Measurements from ENCODE around the gene CYB5A.

Gene CYB5A

DNA sequence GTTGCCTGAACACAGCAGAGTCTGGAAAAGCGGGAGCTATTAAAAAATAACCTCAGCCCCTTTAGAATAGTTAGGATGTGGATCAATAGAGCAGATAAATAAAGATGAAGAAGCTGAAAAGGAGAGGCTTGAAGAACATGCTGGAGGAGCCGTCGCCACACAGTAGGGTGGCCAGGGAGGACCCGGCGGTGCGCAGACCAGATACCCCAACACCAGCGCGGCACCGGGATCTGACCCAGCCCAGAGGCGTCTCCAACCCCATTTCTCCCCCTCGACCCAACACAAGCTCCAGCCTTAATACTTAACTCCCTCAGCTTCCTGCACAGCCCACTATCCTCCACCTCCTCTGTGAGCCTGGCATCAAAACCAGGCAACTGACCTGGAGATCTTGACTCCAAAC lies 16.0 kb downstream of the CYB5A start:
- no peak for DNase-seq

DNA sequence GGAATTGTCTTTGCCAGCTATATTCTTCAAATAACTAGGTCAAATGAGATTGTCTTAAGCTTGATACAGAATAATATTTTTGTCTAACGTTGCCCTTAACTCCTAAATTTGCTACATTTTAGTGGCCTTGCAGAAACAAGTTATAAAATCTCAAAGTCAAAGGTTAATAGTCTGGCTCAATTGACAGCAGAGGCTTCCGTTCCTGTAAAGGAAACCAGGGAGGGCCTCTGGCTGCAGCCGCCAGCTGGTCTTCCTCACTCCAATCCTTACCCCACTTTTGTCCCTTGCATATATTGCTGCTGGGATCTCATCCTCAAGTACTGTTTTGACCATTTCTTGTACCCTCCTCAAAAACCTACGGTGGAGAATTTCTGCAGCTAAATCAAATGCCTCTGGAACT lies 17.1 kb downstream of the CYB5A start:
- DNase-seq = no peak

DNA sequence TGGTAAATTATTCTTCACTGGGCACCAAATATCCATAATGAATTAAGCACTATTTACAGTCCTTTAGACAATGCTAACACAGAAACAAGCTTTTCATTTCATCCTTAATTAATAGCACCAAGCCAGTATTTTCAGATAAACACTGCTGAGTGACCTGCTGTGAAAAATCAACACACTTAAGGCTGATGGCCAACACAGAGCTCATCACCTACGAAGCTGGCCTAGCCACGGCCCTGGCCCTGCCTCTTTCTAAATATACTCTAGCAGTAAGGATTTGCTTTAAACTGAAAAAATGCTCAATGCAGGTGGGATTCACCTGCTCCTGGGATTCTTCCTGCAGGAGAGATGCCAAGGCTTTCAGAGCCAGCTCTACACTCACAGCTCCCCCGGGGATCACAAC lies 18.4 kb downstream of the CYB5A start:
- no peak for DNase-seq

DNA sequence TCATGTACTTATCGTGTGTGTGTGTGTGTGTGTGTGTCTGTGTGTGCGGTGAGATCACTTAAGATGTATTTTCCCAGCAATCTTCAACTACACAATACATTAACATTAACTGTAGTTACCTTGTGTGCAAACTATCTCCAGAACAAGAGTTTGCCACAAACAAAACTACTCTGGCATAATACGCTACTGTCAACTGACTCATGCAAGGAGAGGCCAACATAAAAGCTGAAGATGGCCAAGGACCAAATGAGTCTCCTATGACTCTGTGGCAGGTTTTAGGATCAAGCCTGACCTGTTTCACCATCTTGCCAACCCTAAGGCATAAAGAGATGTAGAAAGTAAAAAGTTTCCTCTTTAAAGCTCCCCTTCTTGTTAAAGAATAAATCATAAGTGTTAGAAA lies 20.1 kb downstream of the CYB5A start:
- no peak for DNase-seq

DNA sequence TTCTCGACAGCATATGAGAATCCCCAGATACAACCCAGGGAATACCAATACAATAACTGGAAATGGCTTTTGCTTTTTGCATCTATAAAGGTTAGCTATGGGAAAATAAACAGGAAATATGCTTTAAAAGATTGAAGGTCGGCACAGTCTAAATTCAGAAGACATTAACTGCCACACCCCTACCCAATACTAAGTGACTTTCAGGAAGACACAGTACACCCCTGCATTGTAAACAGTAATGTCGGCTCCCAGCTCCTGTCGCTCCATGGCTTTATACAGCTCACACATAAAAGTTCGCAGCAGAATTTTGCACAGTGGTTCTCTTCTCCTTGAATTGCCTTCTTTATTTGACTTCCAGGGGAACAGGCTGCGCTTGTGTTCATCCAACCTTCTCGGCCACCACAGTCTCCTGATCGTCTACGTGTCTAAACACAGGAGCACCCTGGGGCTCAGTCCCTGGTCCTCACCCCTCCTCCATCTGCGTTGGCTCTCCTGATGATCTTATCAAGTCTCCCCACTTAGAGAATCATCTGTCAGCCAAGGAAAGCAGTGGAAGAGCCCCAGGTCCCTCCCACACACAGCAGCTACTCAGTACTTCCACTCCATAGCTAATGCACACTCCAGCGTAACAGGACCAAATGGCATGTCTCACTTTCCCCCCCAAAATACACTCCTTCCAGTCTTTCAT lies 22.7 kb downstream of the CYB5A start:
- DNase-seq = no peak

DNA sequence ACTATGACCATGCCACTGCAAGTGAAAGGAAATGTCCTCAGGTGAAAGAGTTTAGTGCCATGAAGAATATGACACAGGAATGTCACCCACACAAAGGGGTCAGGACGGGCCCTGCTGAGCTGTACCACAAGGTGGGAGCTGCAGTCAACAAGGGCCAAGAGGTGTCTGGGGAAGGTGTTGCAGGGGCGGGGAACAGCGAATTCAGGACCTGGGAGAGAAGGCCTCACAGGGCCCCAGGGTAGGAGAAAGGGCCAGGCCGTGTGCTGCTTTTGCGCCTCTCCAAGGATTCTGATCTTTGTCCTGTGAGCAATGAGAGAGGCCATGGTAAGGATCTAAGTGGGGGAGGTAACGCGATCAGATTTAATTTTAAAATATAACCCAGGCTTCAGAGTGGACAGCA lies 23.6 kb downstream of the CYB5A start:
- no peak for DNase-seq

DNA sequence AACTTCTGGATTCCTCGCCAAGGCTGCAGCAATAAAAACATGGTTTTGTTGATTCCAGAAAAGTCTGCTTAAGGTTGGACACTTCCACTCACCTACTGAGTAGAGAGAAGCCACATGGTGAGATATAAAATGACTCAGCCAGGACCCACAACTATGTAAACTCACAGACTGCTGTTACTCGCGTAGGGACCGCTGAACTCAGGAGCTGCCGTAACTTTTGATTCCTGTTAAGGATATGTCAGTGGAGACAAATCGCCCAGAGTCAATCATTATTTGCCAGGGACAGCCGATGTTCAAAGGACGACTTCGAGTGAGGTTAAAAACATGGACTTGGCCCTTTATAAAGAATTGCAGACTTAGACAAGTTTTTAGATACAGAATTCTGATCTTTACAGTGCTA lies 25.6 kb downstream of the CYB5A start:
- no peak for DNase-seq

DNA sequence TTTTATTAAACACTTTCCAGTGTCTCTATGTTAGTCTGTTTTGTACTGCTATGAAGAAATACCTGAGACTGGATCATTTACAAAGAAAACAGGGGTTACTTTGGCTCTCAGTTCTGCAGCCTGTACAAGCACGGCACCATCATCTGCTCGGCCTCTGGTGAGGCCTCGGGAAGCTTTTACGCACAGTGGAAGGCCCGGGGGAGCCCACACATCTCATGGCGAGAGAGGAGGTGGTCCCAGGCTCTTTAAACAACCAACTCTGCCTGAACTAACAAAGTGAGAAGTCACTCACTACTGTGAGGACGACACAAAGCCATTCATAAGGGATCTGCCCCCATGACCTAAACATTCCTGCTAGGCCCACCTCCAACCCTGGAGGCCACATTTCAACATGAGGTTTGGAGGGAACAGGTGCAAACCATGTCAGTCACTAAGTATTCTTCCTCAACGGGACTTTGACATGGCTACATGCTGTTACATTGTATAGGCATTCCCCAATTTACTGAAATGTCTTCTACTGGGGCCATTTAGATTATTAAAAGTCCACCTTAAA lies 26.1 kb downstream of the CYB5A start:
- no peak for DNase-seq

DNA sequence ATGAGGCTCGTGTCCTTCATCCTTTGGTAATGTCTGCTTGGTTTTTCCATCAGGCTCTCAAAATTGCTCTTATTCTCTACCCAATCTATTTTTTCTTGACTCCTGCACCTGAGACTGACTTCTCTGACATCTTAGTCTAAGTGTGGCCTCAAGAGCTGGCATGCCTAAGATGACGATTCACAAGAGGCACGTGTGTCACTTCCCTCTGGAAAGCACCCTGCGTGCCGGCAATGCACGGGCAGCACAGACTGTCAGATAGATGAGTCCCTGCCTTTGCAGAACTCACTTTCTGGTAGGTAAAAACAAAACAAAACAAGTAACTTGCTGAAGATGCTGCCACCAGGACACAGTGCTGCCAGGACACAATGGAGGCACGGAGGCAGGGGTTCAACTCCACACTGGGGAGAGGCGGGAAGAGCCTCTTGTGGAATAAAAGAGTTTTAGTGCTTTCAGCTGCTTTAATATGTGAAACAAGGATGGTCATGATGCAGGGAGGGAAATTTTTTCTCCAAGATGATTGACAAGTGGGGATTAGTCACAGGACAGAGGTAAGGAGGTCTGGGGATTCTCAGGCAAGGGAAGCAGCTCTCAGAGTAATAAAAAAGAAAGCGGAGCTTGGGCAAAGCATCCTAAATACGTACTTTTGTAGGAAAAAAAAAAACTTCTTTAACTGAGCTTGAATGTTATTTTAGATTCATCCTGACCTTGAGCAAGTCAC lies 27.3 kb downstream of the CYB5A start:
- DNase-seq = no peak

DNA sequence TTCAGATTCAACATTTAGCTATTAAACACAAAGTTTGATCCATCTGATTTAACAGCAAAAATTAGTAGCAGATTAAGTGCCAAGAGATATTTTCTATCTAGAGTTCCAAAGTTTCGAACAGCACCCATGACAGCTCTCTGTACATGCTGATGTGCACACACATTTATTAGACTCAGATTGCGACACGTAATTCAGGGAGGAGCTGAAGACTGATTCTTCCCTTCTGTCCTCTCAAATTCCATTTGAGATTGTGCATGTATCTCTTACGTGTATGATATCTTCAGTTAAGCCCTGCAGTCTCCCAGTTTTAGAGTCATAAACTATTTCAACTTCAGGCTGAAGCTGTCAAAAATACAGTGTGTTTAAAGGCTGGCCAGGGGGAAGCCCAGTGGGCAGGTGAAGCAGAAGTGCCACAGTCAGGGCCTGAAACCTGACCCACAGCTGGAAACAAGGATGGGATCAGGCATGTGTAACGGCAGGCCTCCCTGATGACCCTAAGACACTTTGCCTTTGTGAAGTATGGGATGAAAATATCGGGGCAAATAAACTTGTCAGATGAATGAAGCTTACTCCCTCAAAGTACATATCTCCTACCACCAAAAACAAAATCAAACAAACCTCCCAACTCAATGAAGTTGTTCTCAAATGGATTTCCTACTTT lies 30.6 kb downstream of the CYB5A start:
- DNase-seq = no peak

DNA sequence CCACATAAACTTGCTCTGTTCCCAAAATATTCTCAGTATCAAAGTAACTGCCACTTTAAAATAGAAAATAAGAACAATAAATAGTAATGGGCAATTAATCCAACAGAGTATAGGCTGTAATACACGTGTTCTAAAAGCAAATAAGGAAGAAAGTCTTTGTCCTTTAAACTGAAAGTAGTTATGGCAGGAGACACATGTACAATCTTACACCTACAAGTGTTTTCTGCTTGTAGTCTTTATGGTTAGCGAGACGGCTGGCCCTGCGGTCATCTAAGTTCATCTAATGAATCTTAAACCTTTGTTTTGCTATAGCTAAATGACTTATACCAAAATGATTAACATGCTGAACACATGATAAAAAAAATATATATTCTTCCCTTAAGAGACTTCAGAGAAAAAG lies 32.4 kb downstream of the CYB5A start:
- no peak for DNase-seq

DNA sequence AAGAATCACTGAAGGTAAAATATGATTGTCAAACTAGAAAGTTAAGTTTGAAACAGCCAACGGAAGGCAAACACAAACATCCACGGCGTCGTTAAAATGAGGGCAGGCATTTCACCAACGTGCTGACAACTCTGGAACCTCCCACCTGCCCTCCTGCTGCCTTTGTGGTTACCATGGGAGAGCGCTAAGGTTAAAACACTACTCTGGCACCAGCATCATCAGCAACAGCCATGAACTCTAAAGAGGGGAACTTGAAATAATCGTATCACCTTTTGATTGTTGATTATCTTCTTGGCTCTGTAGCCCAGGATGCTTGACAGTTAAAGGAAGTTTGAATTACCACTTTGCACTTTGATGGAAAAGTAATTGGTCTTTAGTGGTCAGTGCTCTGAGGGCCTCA lies 34.7 kb downstream of the CYB5A start:
- DNase-seq = no peak

DNA sequence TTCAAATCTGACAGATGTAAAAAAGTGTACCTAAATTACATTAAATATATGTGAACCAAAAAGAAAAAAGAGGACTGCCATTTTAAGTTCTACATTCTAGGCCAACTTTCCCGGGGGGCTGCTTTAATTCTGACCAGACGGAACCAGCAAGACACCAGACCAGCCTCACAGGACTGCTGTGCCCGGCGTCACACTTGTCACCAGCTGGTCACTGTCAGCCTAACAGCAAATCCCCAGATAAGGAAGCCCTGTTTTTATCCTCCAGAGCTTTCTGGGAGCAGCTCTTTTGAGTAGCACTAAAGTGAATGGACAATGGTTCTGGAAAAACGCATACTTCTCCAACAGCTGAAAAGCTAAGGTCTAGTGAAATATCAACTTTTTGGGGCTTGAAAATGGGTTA lies 35.6 kb downstream of the CYB5A start:
- no peak for DNase-seq

DNA sequence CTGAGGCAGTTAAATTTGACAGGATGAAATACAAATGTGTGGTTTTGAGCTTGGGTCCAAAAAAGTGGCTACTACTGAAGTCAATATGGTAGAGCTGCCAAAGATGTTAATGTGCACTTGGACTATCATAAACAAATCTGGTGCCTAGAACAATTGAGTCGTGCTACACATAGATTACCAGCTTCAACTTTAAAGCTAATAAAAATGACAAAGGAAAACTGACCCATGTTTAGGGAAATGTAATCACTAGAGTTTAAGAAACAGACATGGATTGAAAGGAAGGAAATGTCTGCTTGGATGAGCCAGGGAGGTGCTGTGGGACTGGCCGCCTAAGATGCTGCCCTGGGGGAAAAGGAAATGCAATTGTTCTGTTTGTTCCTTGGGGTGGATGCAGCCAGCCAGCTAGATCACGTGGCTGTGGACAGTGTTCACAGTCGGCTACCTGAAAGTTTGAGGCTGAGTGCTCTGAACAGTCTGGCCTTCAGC lies 36.6 kb downstream of the CYB5A start:
- no peak for DNase-seq

DNA sequence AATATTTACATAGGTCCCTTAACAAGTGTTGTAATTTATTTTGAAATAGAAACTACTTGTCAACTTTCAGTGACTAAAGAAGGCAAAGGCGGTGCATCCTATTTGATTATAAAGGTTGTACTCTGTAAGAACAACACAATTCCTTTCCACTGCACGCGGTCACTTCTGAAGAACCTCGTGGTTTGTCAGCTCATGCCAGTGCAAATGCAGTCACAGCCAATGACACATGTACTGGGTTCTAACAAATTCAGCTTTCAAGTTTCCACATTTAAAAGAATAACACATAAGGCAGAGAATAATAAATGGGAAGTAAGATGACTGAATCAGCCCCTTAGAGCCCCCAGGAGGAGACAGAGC lies 39.7 kb downstream of the CYB5A start:
- no peak for DNase-seq

DNA sequence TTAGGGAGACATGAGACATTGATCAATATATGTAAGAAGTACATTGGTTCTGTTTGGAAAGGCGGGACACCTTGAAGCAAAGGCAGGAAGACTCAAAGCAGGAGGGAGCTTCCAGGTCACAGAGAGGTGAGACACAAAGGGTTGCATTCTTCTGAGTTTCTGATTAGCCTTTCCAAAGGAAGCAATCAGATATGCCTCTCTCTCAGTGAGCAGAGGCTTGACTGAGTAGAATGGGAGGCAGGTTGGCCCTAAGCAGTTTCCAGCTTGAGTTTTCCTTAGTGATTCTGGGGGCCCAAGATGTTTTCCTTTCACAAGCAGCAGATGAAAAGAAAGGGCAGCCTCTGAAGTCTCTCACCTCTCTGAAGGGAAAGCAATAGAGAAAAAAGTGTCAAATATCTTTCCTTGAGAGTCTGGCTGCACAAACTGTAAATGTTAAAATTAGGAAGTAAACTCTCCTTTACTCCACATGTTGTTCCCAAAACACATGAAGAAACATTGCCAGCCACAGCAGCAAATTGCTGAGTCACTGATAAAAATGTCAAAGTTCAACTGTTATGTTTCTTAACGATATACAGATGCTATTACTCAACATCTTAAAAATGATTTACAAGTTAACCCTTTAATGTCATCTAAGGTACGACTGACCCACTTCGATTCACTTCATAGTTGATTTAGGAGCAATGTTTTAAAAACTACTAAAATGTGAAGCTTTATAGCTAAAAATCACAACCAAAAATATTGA lies 40.3 kb downstream of the CYB5A start:
- DNase-seq = no peak

DNA sequence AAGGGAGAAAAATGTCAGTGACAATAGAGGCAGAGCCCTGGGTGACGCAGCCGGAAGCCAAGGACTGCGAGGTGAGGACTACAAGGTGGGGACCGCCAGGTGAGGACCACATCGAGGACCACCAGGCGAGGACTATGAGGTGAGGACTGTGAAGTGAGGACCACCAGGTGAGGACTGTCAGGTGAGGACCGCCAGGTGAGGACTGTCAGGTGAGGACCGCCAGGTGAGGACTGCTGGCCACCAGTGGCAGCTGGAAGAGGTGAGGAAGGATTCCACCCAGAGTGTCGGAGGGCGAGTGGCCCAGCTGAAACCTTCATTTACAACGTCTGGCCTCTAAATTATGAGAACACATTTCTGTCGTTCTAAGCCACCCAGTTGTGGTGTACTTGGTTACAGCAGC lies 41.6 kb downstream of the CYB5A start:
- DNase-seq = no peak

DNA sequence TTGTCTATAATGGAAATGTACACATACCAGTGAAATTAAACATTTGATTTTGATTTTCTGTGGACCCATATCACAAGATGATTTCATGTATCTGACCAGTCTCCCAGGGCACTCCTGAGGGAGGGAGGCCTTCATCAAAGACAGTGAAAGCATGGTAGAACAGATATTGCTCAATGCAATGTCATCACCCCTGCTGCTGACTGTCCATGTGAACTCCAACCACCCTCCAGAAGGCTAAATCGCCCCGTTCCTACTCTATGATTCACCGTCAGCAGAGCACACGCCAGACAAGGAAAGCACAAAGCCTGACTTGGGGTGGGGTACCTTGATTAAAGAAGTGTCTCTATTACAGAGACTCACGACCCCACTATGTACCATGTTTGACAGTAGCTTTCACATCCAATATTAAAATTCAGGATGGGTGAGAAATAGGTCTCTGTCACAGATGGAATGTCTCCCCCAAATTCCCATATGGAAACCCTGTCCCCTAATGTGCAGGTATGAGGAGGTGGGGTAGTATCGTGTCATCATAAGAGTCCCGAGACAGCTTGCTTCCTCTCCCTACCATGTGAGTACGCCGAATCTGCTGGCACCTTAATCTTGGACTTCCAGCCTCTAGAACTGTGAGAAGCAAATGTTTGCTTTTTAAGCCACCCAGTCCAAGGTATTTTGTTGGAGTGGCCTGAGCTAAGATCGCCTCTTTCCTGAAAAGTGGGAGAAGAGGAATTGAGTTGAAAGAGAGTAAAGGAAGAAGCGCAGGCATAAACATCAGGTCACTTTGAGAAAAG lies 42.4 kb downstream of the CYB5A start:
- DNase-seq = no peak

DNA sequence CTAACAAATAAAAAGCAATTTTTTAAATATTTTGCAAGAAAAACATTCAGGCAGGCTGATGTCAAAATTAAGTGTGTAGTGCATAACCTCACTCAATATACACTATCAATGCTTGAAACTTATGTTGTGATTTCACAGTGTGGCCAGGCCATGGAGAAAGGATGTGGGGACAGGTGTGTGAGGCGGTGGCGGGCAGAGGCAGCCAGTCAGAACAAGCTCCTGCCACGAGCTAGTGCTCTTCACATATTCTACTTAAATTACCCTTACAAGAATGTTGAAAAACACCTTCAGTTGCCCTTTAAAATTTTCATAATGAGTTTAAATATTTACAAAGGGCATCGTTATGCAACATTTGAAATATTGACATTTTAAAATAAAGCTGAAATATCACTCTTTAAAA lies 43.2 kb downstream of the CYB5A start:
- no peak for DNase-seq

DNA sequence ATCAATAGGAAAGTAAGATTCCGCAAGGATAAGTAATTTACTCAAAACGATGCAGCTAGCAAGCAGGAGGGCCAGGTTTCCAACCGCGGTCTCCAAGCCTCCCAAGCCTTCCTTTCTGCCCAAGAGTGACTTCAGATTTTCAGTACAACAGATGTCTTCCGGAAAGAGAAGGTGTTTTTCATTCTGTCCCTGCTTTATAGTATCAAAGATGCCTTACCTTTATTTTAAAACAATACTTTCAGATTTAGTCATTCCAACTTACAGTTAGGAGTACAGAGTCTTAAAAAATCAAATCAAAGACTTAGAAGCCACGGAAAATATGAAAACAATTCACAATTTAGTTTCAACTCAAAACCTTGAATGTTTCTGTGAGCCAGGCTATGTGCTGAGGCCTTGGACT lies 43.6 kb downstream of the CYB5A start:
- no peak for DNase-seq

DNA sequence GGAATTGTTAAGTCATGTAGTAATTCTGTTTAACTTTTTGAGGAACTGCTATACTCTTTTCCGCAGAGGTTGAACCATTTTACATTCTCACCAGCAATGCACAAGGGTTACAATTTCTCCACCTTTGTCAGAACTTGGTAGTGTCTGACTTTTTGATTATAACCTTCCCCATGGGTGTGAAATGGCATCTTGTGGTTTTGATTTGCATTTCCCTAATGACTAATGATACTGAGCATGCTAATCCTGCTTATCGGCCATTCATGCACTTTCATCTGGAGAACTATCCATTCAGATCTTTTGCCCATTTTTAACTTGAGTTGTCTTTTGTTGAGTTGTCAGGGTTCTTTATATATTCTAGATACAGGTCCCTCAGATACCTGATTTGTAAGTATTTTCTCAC lies 47.2 kb downstream of the CYB5A start:
- DNase-seq = no peak

DNA sequence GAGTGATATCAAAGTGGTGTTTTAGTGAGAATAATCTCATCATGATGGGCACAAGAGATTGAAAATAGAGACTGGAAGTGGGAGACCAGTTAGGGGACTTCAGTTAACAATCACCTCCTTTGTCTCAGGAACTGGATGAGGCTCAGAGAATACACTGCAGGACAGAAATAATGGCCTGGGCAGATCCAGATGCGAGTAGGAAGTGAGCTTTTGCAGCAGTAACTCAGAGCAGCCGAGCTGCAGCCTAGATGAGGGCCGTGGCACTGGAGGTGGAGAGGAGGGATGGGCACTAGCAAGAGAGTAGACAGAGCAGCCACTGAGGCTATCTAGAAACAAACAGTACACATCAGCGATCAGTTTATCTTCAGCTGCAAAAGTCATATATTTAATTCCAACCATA lies 48.6 kb downstream of the CYB5A start:
- no peak for DNase-seq

Measured in NCI-H1105 treated with DMSO at 0.1 percent for 48 hours (cell line).